Right ventricle myocardium superior (tissue), 1 donor: ENCODE data around the gene ATP13A3. TPM values are rescaled to one million over a fixed set of nuclear protein-coding genes. Genes with fewer than 3 reads are reported as not detected.
"Not testable (repeated sequence)": the region's sequence is repeated elsewhere in the genome, so short reads cannot be mapped to it uniquely, and the experiment has no call there.

ENCODE experiments used
- ATAC-seq: fragments of 200-7000 bp; cut with Tn5 transposase; one replicate; pipeline ENCODE4 v1.9.1; 2020; ENCODE audit warnings: mild to moderate bottlenecking; ENCODE audit not compliant: poor library complexity
- DNase-seq: peaks from one replicate; pipeline ENCODE4 v3.0.0-alpha.2; 2020
- intact Hi-C: fragments of 100-400 bp; cut with DNase I; formaldehyde crosslinking; loops from one replicate; pipeline ENCODE4 v1.11.2; 2022
- total RNA-seq: library from RNA; stranded (reverse); fragmentation: NEBNext Ultra II Directional; extraction: Animal tissue kit (Norgen Biotek cat#: 25700); gene quantifications from one replicate; pipeline ENCODE4 v1.2.1, GENCODE V29; 2021
- donor health status: DM: no; HTN: yes; CAD: no; lungs with severe emphysema.

ATP13A3 gene
- total RNA-seq, 1 donor from 2014 or later, result 60.4 TPM

GRCh38 chr3:194504146-194504545 lies 17.3 kb upstream of the ATP13A3 start:
- ATAC-seq (no peak), DNase-seq (no peak)
- intact Hi-C loops, result no loop called here

- DNase-seq (no peak), ATAC-seq (no peak)
- intact Hi-C loops, result no loop called here
Observed at GRCh38 chr3:194503081-194503531, 16.3 kb upstream of the ATP13A3 start.

DNA sequence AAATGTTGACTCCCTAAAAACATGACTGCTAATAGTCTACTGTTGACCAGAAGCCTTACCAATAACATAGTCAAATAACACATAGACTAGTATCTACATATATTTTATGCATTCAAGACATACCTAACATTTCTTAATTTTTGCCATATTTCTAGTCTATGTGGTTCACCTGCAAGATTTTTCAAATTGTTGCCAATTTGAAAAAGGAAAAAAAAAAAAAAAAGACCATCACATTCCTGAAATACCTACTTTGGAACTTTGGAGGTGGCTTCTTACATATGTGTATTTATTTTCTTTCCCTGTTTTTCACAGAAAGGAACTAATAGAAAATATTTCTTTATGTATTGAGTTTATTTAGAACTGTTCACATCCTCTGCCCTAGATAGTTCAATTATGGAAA lies 13.4 kb upstream of the ATP13A3 start:
- intact Hi-C loops, result no loop called here
- ATAC-seq (no peak), DNase-seq (no peak)

GRCh38 chr3:194499516-194499915 lies 12.7 kb upstream of the ATP13A3 start:
- ATAC-seq, DNase-seq, intact Hi-C loops: not testable (repeated sequence)

GRCh38 chr3:194497799-194498575 lies 11.2 kb upstream of the ATP13A3 start:
- intact Hi-C loops, result no loop called here
- no peak for DNase-seq
- peak; percentile 77 for ATAC-seq

- ATAC-seq (no peak), DNase-seq (no peak)
- intact Hi-C loops, result no loop called here
Observed at GRCh38 chr3:194496217-194496919, 9.6 kb upstream of the ATP13A3 start.

- peak; percentile 38 for ATAC-seq
- intact Hi-C loops, result no loop called here
- DNase-seq, result no peak
Observed at GRCh38 chr3:194494951-194495374, 8.2 kb upstream of the ATP13A3 start.

GRCh38 chr3:194493995-194494927 lies 7.5 kb upstream of the ATP13A3 start:
- ATAC-seq, result not testable (repeated sequence)

DNA sequence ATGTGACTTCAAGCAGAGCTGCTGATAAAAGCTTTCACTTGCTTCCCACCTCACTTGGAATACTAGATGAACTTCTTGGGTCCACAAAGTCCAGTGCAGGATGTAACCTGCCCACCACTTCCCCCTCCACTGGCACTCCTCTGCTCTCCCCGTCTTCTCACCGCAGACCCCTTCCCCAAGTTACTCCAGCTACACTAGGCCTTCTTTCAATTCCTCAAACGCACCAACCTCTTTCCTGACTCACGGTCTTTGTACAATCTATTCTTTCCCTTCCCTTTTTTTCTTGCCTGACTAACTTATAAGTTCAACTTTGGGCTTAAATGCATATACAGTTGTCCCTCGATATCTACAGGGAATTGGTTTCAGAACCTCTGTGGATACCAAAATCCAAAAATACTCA lies 5.2 kb upstream of the ATP13A3 start:
- DNase-seq, result no peak
- intact Hi-C loops, result no loop called here
- ATAC-seq, result no peak

More at GRCh38 chr3:194493995-194494927, 7.5 kb upstream of the ATP13A3 start:
- intact Hi-C loops, DNase-seq: not testable (repeated sequence)

- intact Hi-C loops, result loop anchor here (5.0 kb wide), 1 partner anchor 92 kb away; no protein-coding TSS in a partner anchor
- DNase-seq, result no peak
- no peak for ATAC-seq
Observed at GRCh38 chr3:194489736-194490612, 3.2 kb upstream of the ATP13A3 start.

GRCh38 chr3:194488055-194488742 lies 1.4 kb upstream of the ATP13A3 start:
- intact Hi-C loops, result loop anchor here (5.0 kb wide), 1 partner anchor 94 kb away; no protein-coding TSS in a partner anchor
- DNase-seq, result no peak

GRCh38 chr3:194487289-194488054 lies 670 bp upstream of the ATP13A3 start:
- ATAC-seq (peak; percentile 25), DNase-seq (peak; percentile 70)
- intact Hi-C loops, result loop anchor here (5.0 kb wide), 1 partner anchor 95 kb away; no protein-coding TSS in a partner anchor

More at GRCh38 chr3:194488055-194488742, 1.4 kb upstream of the ATP13A3 start:
- ATAC-seq, result no peak

- intact Hi-C loops, result loop anchor here (5.0 kb wide), 1 partner anchor 96 kb away; no protein-coding TSS in a partner anchor
Observed at GRCh38 chr3:194485881-194486539, 792 bp downstream of the ATP13A3 start.

GRCh38 chr3:194485468-194485880 lies 1.3 kb downstream of the ATP13A3 start:
- DNase-seq (no peak), ATAC-seq (no peak)
- intact Hi-C loops, result loop anchor here (5.0 kb wide), 1 partner anchor 97 kb away; no protein-coding TSS in a partner anchor

More at GRCh38 chr3:194485881-194486539, 792 bp downstream of the ATP13A3 start:
- ATAC-seq, result peak; percentile 5
- DNase-seq, result peak; percentile 49

DNA sequence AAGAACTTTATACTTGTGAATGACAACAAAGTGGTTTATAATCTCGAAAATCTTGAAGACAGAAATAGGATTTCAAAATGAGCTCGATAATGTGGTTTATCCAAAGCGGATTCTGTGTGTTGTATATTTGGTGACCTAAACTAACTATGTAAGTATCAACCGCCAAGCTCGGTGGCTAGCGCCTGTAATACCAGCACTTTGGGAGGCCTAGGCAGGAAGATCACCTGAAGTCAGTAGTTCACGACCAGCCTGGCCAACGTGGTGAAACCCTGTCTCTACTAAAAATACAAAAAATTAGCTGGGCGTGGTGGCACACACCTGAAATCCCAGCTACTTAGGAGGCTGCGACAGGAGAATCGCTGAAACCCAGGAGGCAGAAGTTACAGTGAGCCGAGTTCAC lies 2.2 kb downstream of the ATP13A3 start:
- intact Hi-C loops, result loop anchor here (5.0 kb wide), 1 partner anchor 98 kb away; no protein-coding TSS in a partner anchor
- DNase-seq, result no peak
- no peak for ATAC-seq

- intact Hi-C loops, result no loop called here
Observed at GRCh38 chr3:194483850-194484249, 3.0 kb downstream of the ATP13A3 start.

More at GRCh38 chr3:194483850-194484249, 3.0 kb downstream of the ATP13A3 start:
- no peak for DNase-seq
- no peak for ATAC-seq
